Ascending aorta (tissue), 2 donors: ENCODE measurements around the gene SLC25A21. TPM values are rescaled to one million over a fixed set of nuclear protein-coding genes. Genes with fewer than 3 reads are reported as not detected.

Experiments used
- DNase-seq, 2 donors: peaks; one replicate each; pipeline ENCODE4 v3.0.0-alpha.2; 2019; ENCODE audit warnings: low spot score in 2 of 2
- H3K27ac ChIP-seq, 2 donors: fragments of 200-600 bp; sonication (generic); one replicate each; pipeline ENCODE4 v1.5.1; 2016 to 2017; ENCODE audit warnings: mild to moderate bottlenecking in 1 of 2
- H3K27me3 ChIP-seq: fragments of 200-600 bp; sonication (generic); one replicate; pipeline ENCODE4 v1.5.1; 2017
- H3K36me3 ChIP-seq, 2 donors: fragments of 200-600 bp; sonication (generic); one replicate each; pipeline ENCODE4 v1.5.1; 2016
- H3K4me1 ChIP-seq, 2 donors: fragments of 200-600 bp; sonication (generic); one replicate each; pipeline ENCODE4 v1.5.1; 2016 to 2017; ENCODE audit warnings: mild to moderate bottlenecking in 1 of 2
- H3K4me3 ChIP-seq, 2 donors: fragments of 200-600 bp; sonication (generic); one replicate each; pipeline ENCODE4 v1.5.1; 2016 to 2017; ENCODE audit warnings: mild to moderate bottlenecking in 1 of 2
- H3K9me3 ChIP-seq, 2 donors: fragments of 200-600 bp; sonication (generic); one replicate each; pipeline ENCODE4 v1.5.1; 2016
- intact Hi-C: fragments of 100-400 bp; cut with DNase I; formaldehyde crosslinking; loops from one replicate; pipeline ENCODE4 v1.15.1; 2023
- total RNA-seq: library from RNA; depleted of rRNA; stranded (reverse); fragments of >200 nt; gene quantifications from one replicate; pipeline ENCODE4 v1.1.0, GENCODE V29; 2016
- TF ChIP-seq, protein P1 (sequence below), 3 experiments: fragments of 200-600 bp in 2 of 3; fragments of 450-650 bp in 1 of 3; sonication (generic) in 2 of 3; IDR thresholded peaks; one replicate each; pipeline ENCODE4 v1.5.1; 2016 to 2019; ENCODE audit warnings: antibody characterized with exemption in 3 of 3, mild to moderate bottlenecking in 1 of 3, moderate library complexity in 1 of 3

Gene SLC25A21
- total RNA-seq, 1 donor from 2014 or later: not detected

DNA sequence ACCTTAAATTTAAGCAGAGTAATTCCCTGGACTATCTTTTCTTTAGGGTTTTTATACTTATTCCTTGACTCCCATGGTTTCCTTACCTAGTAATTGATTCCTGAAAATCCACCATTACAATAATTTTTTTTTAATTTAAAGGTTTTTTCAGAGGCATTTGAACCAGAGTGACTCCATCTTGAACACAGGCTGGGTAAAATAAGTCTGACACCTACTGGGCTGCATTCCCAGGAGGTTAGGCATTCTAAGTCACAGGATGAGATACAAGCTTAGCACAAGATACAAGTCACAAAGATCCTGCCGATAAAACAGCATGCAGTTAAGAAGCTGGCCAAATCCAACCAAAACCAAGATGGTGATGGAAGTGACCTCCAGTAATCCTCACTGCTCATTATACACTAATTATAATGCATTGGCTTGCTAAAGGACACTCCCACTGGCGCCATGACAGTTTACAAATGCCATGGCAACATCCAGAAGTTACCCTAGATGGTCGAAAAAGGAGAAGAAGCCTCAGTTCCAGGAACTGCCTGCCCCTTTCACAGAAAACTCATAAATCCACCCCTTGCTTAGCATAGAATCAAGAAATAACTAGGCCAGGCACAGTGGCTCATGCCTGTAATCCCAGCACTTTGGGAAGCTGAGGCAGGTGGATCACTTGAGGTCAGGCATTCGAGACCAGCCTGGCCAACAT is 53.6 kb downstream of the SLC25A21 start:
- DNase-seq: no peak
- TF ChIP-seq, protein P1, sequence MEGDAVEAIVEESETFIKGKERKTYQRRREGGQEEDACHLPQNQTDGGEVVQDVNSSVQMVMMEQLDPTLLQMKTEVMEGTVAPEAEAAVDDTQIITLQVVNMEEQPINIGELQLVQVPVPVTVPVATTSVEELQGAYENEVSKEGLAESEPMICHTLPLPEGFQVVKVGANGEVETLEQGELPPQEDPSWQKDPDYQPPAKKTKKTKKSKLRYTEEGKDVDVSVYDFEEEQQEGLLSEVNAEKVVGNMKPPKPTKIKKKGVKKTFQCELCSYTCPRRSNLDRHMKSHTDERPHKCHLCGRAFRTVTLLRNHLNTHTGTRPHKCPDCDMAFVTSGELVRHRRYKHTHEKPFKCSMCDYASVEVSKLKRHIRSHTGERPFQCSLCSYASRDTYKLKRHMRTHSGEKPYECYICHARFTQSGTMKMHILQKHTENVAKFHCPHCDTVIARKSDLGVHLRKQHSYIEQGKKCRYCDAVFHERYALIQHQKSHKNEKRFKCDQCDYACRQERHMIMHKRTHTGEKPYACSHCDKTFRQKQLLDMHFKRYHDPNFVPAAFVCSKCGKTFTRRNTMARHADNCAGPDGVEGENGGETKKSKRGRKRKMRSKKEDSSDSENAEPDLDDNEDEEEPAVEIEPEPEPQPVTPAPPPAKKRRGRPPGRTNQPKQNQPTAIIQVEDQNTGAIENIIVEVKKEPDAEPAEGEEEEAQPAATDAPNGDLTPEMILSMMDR (IDR thresholded peaks at IDR 0.05): no peak
- Histone ChIP-seq H3K36me3 (no peaks in the 10 kb centered on the region), H3K9me3 (peaks cover 0 to 3% of the 10 kb centered on the region in 2 donors), H3K4me1 (peaks cover 0 to 6% of the 10 kb centered on the region in 2 donors), H3K4me3 (no peak overlapping the region), H3K27ac (no peak overlapping the region), H3K27me3 (no peaks in the 10 kb centered on the region)
- intact Hi-C loops: loop anchor here (5.0 to 10.0 kb wide), 3 partner anchors 147 to 474 kb away; no protein-coding TSS in a partner anchor

DNA sequence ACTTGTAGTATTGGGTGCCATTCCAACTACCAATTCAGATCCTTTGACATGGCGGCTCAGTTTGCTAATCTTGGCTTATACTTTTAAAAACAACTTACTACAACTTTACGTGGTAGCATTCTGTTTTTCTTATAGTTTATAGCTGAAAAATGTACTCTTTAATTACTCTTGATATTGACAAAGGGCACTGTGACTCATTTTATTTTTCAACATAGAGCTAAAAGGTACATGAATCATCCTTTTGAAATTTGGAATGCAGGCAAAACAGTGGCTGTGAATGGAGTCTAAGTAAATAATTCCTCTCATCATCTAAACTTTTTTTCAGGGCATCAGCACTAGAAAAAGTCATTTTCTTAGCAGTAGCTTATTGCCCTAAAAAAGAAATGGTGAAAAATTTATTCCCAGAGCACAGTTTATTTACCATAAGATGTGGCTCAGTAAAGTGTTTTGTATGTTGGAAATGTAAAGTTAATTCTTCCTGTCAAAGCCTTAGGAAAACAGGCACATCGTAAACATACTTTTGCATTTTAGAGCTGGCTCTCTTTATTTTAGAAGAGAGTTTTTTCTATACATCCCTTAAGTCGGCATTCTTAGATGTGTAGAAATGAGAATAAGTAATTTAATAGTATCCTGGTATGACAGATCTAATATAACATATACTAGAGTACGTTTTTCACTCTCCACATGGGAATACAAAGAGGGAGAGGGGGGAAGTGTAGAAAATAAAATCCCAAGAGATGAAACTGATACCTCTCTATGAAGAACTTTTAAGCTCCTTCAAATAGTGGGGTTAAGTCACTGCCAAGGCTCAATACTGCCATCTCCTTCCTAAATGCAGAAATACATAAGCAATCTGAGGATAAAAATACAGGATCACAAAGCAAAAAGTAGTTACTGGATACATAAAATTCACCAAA is 55.2 kb downstream of the SLC25A21 start:
- intact Hi-C loops: loop anchor here (5.0 to 10.0 kb wide), 3 partner anchors 145 to 472 kb away; no protein-coding TSS in a partner anchor
- H3K36me3 ChIP-seq: no peaks in the 10 kb centered on the region
- H3K9me3 ChIP-seq: peaks cover 0 to 3% of the 10 kb centered on the region in 2 donors
- H3K4me1 ChIP-seq: peaks cover 0 to 6% of the 10 kb centered on the region in 2 donors
- DNase-seq: no peak
- no peak overlapping the region for H3K4me3 ChIP-seq
- H3K27ac ChIP-seq: peak overlapping the region in 1 of 2 donors; percentile 7
- TF ChIP-seq, protein P1 (IDR thresholded peaks at IDR 0.05): peak; percentile 14 to 65 (median 44)
- no peaks in the 10 kb centered on the region for H3K27me3 ChIP-seq

DNA sequence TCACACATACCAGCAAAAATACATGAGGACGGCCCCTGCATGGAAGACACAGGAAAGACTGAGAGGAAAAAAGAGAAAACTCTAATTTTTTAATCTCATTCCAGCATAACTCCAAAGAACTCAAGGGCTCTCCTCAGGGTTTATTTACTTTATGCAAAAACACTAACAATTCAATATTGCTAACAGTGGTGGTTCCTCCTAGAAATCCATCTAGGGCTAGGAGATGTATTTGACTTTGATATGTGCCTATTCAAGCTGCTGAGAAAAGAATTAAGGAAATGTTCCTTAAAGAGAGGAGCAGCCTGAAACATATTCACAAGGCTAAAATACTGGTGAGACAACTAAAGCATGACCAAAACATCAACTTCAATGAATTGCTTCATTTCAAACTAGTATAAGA is 57.0 kb downstream of the SLC25A21 start:
- TF ChIP-seq, protein P1 (IDR thresholded peaks at IDR 0.05): no peak
- H3K27ac ChIP-seq: no peak overlapping the region
- no peaks in the 10 kb centered on the region for H3K36me3 ChIP-seq
- H3K27me3 ChIP-seq: no peaks in the 10 kb centered on the region
- peaks cover 0 to 3% of the 10 kb centered on the region in 2 donors for H3K9me3 ChIP-seq
- no peak overlapping the region for H3K4me3 ChIP-seq
- intact Hi-C loops: loop anchor here (5.0 to 10.0 kb wide), 3 partner anchors 143 to 471 kb away; no protein-coding TSS in a partner anchor
- peaks cover 0 to 2% of the 10 kb centered on the region in 2 donors for H3K4me1 ChIP-seq
- DNase-seq: no peak

DNA sequence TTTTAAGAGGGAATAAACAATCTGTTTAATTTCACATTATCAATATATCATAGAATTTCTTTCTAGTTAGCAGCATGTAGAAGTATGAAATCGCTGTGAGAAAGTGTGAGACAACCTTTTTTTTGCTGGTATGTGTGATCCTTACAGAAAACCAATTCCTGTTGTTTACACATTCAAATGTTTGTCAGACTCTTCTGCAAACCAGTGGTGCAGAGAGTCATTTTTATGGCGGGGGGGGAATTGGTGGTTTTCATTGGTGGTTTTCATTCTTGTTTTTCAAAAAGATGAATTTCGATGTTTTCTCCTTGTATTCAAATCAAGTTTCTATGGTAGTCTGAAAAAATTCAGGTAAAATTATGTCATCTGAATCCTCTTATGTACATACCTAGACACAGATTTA is 57.8 kb downstream of the SLC25A21 start:
- TF ChIP-seq, protein P1 (IDR thresholded peaks at IDR 0.05): no peak
- Histone ChIP-seq H3K4me1 (peaks cover 0 to 2% of the 10 kb centered on the region in 2 donors), H3K4me3 (no peak overlapping the region), H3K36me3 (no peaks in the 10 kb centered on the region), H3K9me3 (peaks cover 0 to 3% of the 10 kb centered on the region in 2 donors), H3K27ac (no peak overlapping the region), H3K27me3 (no peaks in the 10 kb centered on the region)
- no peak for DNase-seq
- intact Hi-C loops: loop anchor here (10.0 kb wide), 2 partner anchors 170 to 470 kb away; no protein-coding TSS in a partner anchor

DNA sequence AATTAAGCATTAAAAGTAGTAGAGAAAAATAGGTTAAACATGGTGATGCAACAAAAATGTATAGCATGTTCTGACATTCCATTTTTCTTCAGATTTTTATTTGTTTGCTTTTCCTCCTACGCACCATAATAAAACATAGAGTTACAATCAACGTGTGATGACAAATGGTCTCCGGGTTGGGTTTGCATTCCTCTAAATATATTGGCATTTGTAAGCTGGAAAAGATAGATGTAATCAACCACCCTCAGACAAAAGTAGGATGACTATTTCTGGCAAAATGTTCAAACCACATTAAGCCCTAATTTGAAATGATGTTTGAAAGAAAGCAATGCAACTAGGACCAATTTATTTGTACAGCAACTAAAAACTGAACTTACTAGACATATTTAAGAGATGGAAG is 58.4 kb downstream of the SLC25A21 start:
- TF ChIP-seq, protein P1 (IDR thresholded peaks at IDR 0.05): no peak
- DNase-seq: no peak
- Histone ChIP-seq H3K4me1 (peaks cover 0 to 2% of the 10 kb centered on the region in 2 donors), H3K9me3 (peaks cover 0 to 3% of the 10 kb centered on the region in 2 donors), H3K4me3 (no peak overlapping the region), H3K27ac (no peak overlapping the region), H3K27me3 (no peaks in the 10 kb centered on the region), H3K36me3 (no peaks in the 10 kb centered on the region)
- intact Hi-C loops: loop anchor here (10.0 kb wide), 2 partner anchors 169 to 469 kb away; no protein-coding TSS in a partner anchor
